HCT116 (cell line): Measurements from ENCODE around the gene LCN1. TPM values are rescaled to one million over a fixed set of nuclear protein-coding genes. Genes with fewer than 3 reads are reported as not detected.

Experiments
- ATAC-seq: fragments of 200-7000 bp; cut with Tn5 transposase; 2 replicates; pipeline ENCODE4 v1.9.1; 2020; ENCODE audit warnings: mild to moderate bottlenecking, moderate library complexity
- BruUV-seq: library from RNA; stranded (reverse); fragments of 400-500 nt; replicated peaks from 2 replicates; lab custom pipeline; 2021; lab: Mats Ljungman, UMichigan
- CTCF ChIA-PET: fragments of 300-600 bp; sonication (Branson Sonifier 250); formaldehyde crosslinking; loops from one replicate; lab custom pipeline; 2021; ENCODE audit warnings: antibody characterized with exemption; lab: Charles Lee
- POLR2A ChIA-PET: fragments of 300-600, 350-600 bp; sonication (Branson Sonifier 250); formaldehyde crosslinking; loops from one replicate; lab custom pipeline; 2021; ENCODE audit warnings: antibody characterized with exemption; lab: Charles Lee
- RAD21 ChIA-PET, 2 experiments: fragments of 300-600 bp; sonication (Branson Sonifier 250); formaldehyde crosslinking; loops; one replicate each; lab custom pipeline; 2023; ENCODE audit warnings: low total read pairs in 2 of 2; ENCODE audit not compliant: uncharacterized antibody in 2 of 2, unreplicated experiment in 2 of 2, low non-redundant PET in 1 of 2; lab: Charles Lee
- DNase-seq: peaks from one replicate; pipeline ENCODE4 v3.0.0-alpha.2; 2010; ENCODE audit warnings: low read depth, low spot score
- H2AFZ ChIP-seq: fragments of 200-600 bp; shearing (Covaris generic), sonication (generic); 2 replicates; pipeline ENCODE4 v1.6.1; 2017; ENCODE audit warnings: low read depth, mixed run types, mixed read lengths, antibody characterized with exemption, low read length; ENCODE audit not compliant: poor library complexity, severe bottlenecking
- H3K27ac ChIP-seq: 2 replicates; pipeline ENCODE4 v1.5.1; 2012; ENCODE audit warnings: low read depth, low read length
- H3K27me3 ChIP-seq: fragments of 200-600 bp; sonication (generic); 2 replicates; pipeline ENCODE4 v1.6.1; 2016; ENCODE audit warnings: mixed run types, low read length, mixed read lengths; ENCODE audit not compliant: insufficient read depth
- H3K36me3 ChIP-seq, 2 experiments: fragments of 200-500 bp in 1 of 2; fragments of 200-600 bp in 1 of 2; sonication (Bioruptor generic) in 1 of 2; sonication (generic) in 1 of 2; 2 replicates each; pipeline versions ENCODE4 v1.5.1 to v1.6.1; 2014 to 2016; ENCODE audit warnings: low read length in 2 of 2, inconsistent platforms in 1 of 2, mixed read lengths in 1 of 2, mixed run types in 1 of 2; ENCODE audit not compliant: insufficient read depth in 2 of 2, control insufficient read depth in 1 of 2
- H3K4me1 ChIP-seq, 2 experiments: fragments of 200-600 bp in 1 of 2; sonication (generic) in 1 of 2; 2 replicates each; pipeline versions ENCODE4 v1.5.1 to v1.6.1; 2012 to 2017; ENCODE audit warnings: low read length in 2 of 2, inconsistent platforms in 1 of 2, mild to moderate bottlenecking in 1 of 2, mixed read lengths in 1 of 2, mixed run types in 1 of 2, moderate library complexity in 1 of 2; ENCODE audit not compliant: insufficient read depth in 2 of 2, control insufficient read depth in 1 of 2
- H3K4me2 ChIP-seq: fragments of 200-600 bp; sonication (generic); 2 replicates; pipeline ENCODE4 v1.6.1; 2017; ENCODE audit warnings: mixed run types, low read length, mixed read lengths
- H3K4me3 ChIP-seq, 2 experiments: fragments of 200-600 bp in 1 of 2; sonication (generic) in 1 of 2; replicated peaks in 1 of 2; 2 replicates each; pipeline ENCODE4 v1.5.1; 2011 to 2016; ENCODE audit warnings: low read length in 2 of 2, control low read depth in 1 of 2, low read depth in 1 of 2, mild to moderate bottlenecking in 1 of 2, mixed read lengths in 1 of 2, mixed run types in 1 of 2
- H3K79me2 ChIP-seq: fragments of 200-600 bp; sonication (generic); 2 replicates; pipeline ENCODE4 v1.6.1; 2017; ENCODE audit warnings: mild to moderate bottlenecking, mixed run types, low read length, moderate library complexity, mixed read lengths; ENCODE audit not compliant: insufficient read depth
- H3K9ac ChIP-seq: fragments of 200-600 bp; sonication (generic); 2 replicates; pipeline ENCODE4 v1.6.1; 2016; ENCODE audit warnings: low read length, mixed read lengths
- H3K9me2 ChIP-seq: fragments of 200-600 bp; sonication (generic), shearing (Covaris generic); 2 replicates; pipeline ENCODE4 v1.6.1; 2017; ENCODE audit warnings: mixed run types, mild to moderate bottlenecking, moderate library complexity; ENCODE audit not compliant: insufficient read depth
- H3K9me3 ChIP-seq, 2 experiments: fragments of 200-500 bp in 1 of 2; fragments of 200-600 bp in 1 of 2; sonication (Bioruptor generic) in 1 of 2; sonication (generic) in 1 of 2; 2 replicates each; pipeline ENCODE4 v1.6.1; 2014 to 2017; ENCODE audit warnings: low read length in 2 of 2, mixed read lengths in 2 of 2, inconsistent platforms in 1 of 2, low read depth in 1 of 2, mild to moderate bottlenecking in 1 of 2, mixed run types in 1 of 2, moderate library complexity in 1 of 2; ENCODE audit not compliant: control insufficient read depth in 1 of 2, insufficient read depth in 1 of 2
- H4K20me1 ChIP-seq: fragments of 200-600 bp; sonication (generic), shearing (Covaris generic); 2 replicates; pipeline ENCODE4 v1.6.1; 2017; ENCODE audit warnings: mixed run types, mild to moderate bottlenecking, moderate library complexity; ENCODE audit not compliant: insufficient read depth
- RAD21 ChIP-seq: IDR thresholded peaks from 2 replicates; pipeline ENCODE4 v1.6.1; 2012; ENCODE audit warnings: low read depth, mild to moderate bottlenecking
- ZNF274 ChIP-seq: fragments of 200-500 bp; sonication (Bioruptor generic); IDR thresholded peaks from 2 replicates; pipeline ENCODE4 v1.6.1; 2014; ENCODE audit warnings: mild to moderate bottlenecking, low read depth, low read length, inconsistent platforms
- intact Hi-C: fragments of 100-400 bp; cut with micrococcal nuclease; formaldehyde crosslinking; loops from 2 replicates; pipeline ENCODE4 v1.10.0; 2022
- total RNA-seq: library from RNA; stranded (reverse); gene quantifications from one replicate; pipeline ENCODE4 v1.2.1, GENCODE V29; 2021; ENCODE audit not compliant: unreplicated experiment
- TF ChIP-seq, protein P1 (sequence below), 3 experiments: fragments of 200-600 bp in 1 of 3; sonication (generic) in 1 of 3; IDR thresholded peaks in 2 of 3; conservative IDR thresholded peaks in 1 of 3; 2 replicates each; pipeline ENCODE4 v1.5.1; 2012 to 2017; ENCODE audit warnings: low read depth in 2 of 3, low read length in 2 of 3, antibody characterized with exemption in 1 of 3, borderline replicate concordance in 1 of 3, control low read depth in 1 of 3, mild to moderate bottlenecking in 1 of 3, mixed read lengths in 1 of 3, mixed run types in 1 of 3, moderate library complexity in 1 of 3; ENCODE audit not compliant: insufficient read depth in 1 of 3

The LCN1 gene
- total RNA-seq, 1 experiment from 2014 or later, result not detected

DNA sequence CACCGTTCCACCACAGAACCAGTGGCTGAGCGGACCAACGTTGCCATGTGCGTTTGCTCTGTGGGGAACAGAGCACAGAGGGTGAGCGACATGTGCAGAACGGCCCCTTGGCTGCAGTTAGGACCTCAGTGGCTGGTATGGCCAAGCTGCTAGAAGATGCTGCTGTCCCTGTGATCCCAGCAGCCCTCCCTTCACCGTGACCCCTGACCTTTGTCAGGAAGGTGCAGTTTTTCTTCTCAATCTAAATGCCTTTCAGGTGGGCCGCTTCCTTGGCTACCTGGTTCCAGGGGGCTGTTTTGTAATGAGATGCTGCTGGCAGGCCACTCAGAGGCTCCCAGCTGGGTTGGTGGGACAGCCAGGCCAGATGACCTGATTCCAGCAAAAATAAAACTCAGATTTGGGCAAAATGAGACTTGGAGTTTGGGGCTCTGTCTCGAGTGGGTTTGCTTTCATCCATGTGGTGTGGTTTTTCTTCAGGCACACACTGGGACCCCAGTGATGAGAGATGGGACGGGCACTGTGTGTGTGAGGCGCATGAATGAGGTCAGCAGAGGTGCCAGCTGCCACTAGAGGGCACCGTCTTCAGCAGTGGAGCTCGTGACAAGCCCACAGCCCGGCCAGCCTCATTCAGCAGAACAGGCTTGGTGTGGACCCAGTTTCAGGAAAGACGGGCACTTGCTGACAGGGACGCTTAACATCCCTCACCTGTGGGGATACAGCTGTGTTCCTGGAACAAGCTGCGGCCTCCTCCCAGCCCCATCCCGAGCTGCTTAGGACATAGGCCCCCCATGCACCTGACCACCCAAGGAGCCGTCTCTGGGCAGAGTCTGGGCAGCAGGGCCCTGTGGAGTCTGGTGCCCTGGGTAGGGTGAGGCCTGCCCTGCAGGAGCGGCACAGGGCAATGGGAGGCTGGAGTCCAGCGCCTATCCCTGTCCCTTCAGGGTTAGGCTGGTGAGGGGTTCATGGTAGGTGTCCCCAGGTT, 16.7 kb upstream of the LCN1 start:
- Histone ChIP-seq H3K79me2 (peaks cover 40% of the 10 kb centered on the region), H3K9me2 (no peaks in the 10 kb centered on the region), H3K4me1 (peaks cover 4 to 23% of the 10 kb centered on the region in 2 experiments; a peak in 3 of 4 replicates), H3K27ac (no peak overlapping the region), H2AFZ (no peak overlapping the region), H3K9ac (no peak overlapping the region), H3K4me3 (no peak overlapping the region), H3K9me3 (no peaks in the 10 kb centered on the region), H3K27me3 (no peaks in the 10 kb centered on the region), H4K20me1 (peaks cover 4% of the 10 kb centered on the region; the same call in 1 of the 2 replicates), H3K36me3 (peaks cover 11 to 39% of the 10 kb centered on the region in 2 experiments), H3K4me2 (no peak overlapping the region)
- TF ChIP-seq, protein P1, sequence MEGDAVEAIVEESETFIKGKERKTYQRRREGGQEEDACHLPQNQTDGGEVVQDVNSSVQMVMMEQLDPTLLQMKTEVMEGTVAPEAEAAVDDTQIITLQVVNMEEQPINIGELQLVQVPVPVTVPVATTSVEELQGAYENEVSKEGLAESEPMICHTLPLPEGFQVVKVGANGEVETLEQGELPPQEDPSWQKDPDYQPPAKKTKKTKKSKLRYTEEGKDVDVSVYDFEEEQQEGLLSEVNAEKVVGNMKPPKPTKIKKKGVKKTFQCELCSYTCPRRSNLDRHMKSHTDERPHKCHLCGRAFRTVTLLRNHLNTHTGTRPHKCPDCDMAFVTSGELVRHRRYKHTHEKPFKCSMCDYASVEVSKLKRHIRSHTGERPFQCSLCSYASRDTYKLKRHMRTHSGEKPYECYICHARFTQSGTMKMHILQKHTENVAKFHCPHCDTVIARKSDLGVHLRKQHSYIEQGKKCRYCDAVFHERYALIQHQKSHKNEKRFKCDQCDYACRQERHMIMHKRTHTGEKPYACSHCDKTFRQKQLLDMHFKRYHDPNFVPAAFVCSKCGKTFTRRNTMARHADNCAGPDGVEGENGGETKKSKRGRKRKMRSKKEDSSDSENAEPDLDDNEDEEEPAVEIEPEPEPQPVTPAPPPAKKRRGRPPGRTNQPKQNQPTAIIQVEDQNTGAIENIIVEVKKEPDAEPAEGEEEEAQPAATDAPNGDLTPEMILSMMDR (IDR thresholded peaks at IDR 0.05 in 2 of 3, conservative IDR thresholded peaks at IDR 0.05 in 1 of 3; ENCODE audit: borderline replicate concordance in 1 of 3, insufficient read depth in 1 of 3, low read depth in 2 of 3, low read length in 2 of 3), result peak in 2 of 3 experiments; percentile 72 to 86; a peak in 4 of 6 replicates
- TF ChIP-seq ZNF274, result no peak
- no peak for TF ChIP-seq RAD21
- POLR2A ChIA-PET, result no interaction called here
- ATAC-seq (peak; percentile 39), DNase-seq (peak; percentile 31)
- RAD21 ChIA-PET, result no interaction called here
- CTCF ChIA-PET, result interaction anchor here (0.8 to 1.6 kb wide), 4 partner anchors 11 to 56 kb away, joined by 3 to 6 read pairs (median 4); no protein-coding TSS in a partner anchor
- intact Hi-C loops, result no loop called here
- BruUV-seq, result no TSS peak
